DOHH2 (cell line): Measurements from ENCODE around the gene FNDC7.

Experiments
- H3F3A ChIP-seq: fragments of 200-600 bp; sonication (generic), shearing (Covaris generic); 2 replicates; pipeline ENCODE4 v1.6.0; 2016; ENCODE audit warnings: antibody characterized with exemption, mild to moderate bottlenecking; ENCODE audit not compliant: control insufficient read depth, insufficient read depth
- H3K27ac ChIP-seq: fragments of 200-600 bp; sonication (generic); 2 replicates; pipeline ENCODE4 v1.5.1; 2014; ENCODE audit warnings: low read depth, mild to moderate bottlenecking, low read length, moderate library complexity
- H3K27me3 ChIP-seq: fragments of 200-600 bp; sonication (generic); 2 replicates; pipeline ENCODE4 v1.6.1; 2014; ENCODE audit warnings: mild to moderate bottlenecking, low read length, mixed read lengths; ENCODE audit not compliant: control insufficient read depth
- H3K36me3 ChIP-seq: fragments of 200-600 bp; sonication (generic); 2 replicates; pipeline ENCODE4 v1.6.1; 2014; ENCODE audit warnings: mild to moderate bottlenecking, low read length, moderate library complexity, mixed read lengths; ENCODE audit not compliant: control insufficient read depth
- H3K4me1 ChIP-seq: fragments of 200-600 bp; sonication (generic); 2 replicates; pipeline ENCODE4 v1.6.1; 2014; ENCODE audit warnings: mild to moderate bottlenecking, low read length, mixed read lengths; ENCODE audit not compliant: control insufficient read depth
- H3K4me2 ChIP-seq: fragments of 200-600 bp; sonication (generic); 2 replicates; pipeline ENCODE4 v1.6.0; 2014; ENCODE audit warnings: mild to moderate bottlenecking, low read length, moderate library complexity
- H3K4me3 ChIP-seq: fragments of 200-600 bp; sonication (generic); 2 replicates; pipeline ENCODE4 v1.5.1; 2014; ENCODE audit warnings: mild to moderate bottlenecking, low read length, mixed read lengths
- H3K79me2 ChIP-seq: fragments of 200-600 bp; sonication (generic); 2 replicates; pipeline ENCODE4 v1.6.1; 2014; ENCODE audit warnings: mild to moderate bottlenecking, low read length, mixed read lengths; ENCODE audit not compliant: control insufficient read depth
- H3K9me2 ChIP-seq: fragments of 200-600 bp; sonication (generic); replicated peaks from 2 replicates; pipeline ENCODE4 v1.6.1; 2014; ENCODE audit warnings: mild to moderate bottlenecking, low read length, mixed read lengths; ENCODE audit not compliant: control insufficient read depth
- H3K9me3 ChIP-seq: fragments of 200-600 bp; sonication (generic); 2 replicates; pipeline ENCODE4 v1.6.1; 2014; ENCODE audit warnings: antibody characterized with exemption, low read length, mixed read lengths; ENCODE audit not compliant: control insufficient read depth, insufficient read depth
- H4K20me1 ChIP-seq: fragments of 200-600 bp; sonication (generic); 2 replicates; pipeline ENCODE4 v1.6.0; 2014; ENCODE audit warnings: low read depth, mild to moderate bottlenecking, antibody characterized with exemption, low read length, moderate library complexity; ENCODE audit not compliant: control insufficient read depth, insufficient read depth
- EZH2phosphoT487 ChIP-seq: fragments of 200-600 bp; sonication (generic); IDR thresholded peaks from 2 replicates; pipeline ENCODE4 v1.6.1; 2017; ENCODE audit warnings: borderline replicate concordance, mild to moderate bottlenecking, antibody characterized with exemption, low read length, moderate library complexity, mixed read lengths
- TF ChIP-seq, protein P1 (sequence below): fragments of 200-600 bp; sonication (generic); IDR thresholded peaks from one replicate; pipeline ENCODE4 v1.5.1; 2014; ENCODE audit warnings: antibody characterized with exemption, mild to moderate bottlenecking, low read depth, low read length; ENCODE audit not compliant: poor library complexity, severe bottlenecking

Gene FNDC7

DNA sequence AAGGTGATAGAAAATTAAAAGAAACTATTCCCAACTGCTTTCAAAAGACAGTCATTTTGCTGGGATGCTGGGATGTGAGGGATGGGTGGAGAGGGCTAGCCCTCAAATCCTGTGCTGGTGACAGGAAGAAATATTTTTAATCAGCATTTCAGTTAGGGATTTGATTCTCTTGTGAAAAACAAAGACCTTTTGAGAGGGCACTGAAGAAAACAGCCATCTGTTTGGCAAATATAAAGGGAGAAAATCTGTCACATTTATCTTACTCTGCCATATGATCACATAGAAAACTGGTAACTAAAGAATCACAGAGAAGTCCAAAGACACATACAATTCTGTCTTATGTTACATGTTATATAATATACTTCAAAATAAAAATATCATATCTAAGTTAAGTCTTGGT is 46.1 kb downstream of the FNDC7 start:
- Histone ChIP-seq H3F3A (no peaks in the 10 kb centered on the region), H3K27me3 (no peaks in the 10 kb centered on the region), H3K79me2 (no peaks in the 10 kb centered on the region), H4K20me1 (no peaks in the 10 kb centered on the region), H3K27ac (no peak overlapping the region), H3K4me1 (no peaks in the 10 kb centered on the region), H3K4me2 (no peak overlapping the region), H3K9me2 (no peaks in the 10 kb centered on the region), H3K36me3 (peaks cover 75% of the 10 kb centered on the region), H3K4me3 (no peak overlapping the region), H3K9me3 (no peaks in the 10 kb centered on the region)
- TF ChIP-seq EZH2phosphoT487: no peak
- TF ChIP-seq, protein P1, sequence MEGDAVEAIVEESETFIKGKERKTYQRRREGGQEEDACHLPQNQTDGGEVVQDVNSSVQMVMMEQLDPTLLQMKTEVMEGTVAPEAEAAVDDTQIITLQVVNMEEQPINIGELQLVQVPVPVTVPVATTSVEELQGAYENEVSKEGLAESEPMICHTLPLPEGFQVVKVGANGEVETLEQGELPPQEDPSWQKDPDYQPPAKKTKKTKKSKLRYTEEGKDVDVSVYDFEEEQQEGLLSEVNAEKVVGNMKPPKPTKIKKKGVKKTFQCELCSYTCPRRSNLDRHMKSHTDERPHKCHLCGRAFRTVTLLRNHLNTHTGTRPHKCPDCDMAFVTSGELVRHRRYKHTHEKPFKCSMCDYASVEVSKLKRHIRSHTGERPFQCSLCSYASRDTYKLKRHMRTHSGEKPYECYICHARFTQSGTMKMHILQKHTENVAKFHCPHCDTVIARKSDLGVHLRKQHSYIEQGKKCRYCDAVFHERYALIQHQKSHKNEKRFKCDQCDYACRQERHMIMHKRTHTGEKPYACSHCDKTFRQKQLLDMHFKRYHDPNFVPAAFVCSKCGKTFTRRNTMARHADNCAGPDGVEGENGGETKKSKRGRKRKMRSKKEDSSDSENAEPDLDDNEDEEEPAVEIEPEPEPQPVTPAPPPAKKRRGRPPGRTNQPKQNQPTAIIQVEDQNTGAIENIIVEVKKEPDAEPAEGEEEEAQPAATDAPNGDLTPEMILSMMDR: no peak

DNA sequence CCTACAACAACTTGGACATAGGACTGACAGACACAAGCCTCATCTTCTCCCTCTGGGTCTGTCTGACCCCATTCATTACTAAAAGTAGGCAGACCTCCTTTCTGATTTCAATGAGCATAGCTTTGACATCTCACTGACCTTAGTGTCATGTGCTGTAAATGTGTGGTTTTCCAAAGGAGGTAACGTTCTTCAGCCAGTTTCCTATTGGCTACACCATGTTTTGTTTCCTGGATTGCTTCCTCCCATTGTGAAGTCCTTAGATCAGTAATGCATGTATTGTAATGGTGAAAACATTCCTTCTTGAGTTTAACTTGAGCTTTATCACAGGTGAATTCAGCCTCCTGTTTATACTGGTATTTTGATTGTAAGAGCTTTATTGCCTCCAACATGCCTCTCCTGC is 54.4 kb downstream of the FNDC7 start:
- no peak for TF ChIP-seq EZH2phosphoT487
- TF ChIP-seq, protein P1: no peak
- Histone ChIP-seq H3K36me3 (peaks cover 43% of the 10 kb centered on the region), H3K4me2 (no peak overlapping the region), H3K4me1 (no peaks in the 10 kb centered on the region), H3K27ac (no peak overlapping the region), H3K9me2 (no peaks in the 10 kb centered on the region), H3K4me3 (no peak overlapping the region), H3K27me3 (no peaks in the 10 kb centered on the region), H3K79me2 (0 out of 2 replicates have a peak, but pooled peaks cover 2% of the 10 kb centered on the region), H3F3A (peaks cover 3% of the 10 kb centered on the region; the same call in 1 of the 2 replicates), H3K9me3 (no peaks in the 10 kb centered on the region), H4K20me1 (no peaks in the 10 kb centered on the region)

DNA sequence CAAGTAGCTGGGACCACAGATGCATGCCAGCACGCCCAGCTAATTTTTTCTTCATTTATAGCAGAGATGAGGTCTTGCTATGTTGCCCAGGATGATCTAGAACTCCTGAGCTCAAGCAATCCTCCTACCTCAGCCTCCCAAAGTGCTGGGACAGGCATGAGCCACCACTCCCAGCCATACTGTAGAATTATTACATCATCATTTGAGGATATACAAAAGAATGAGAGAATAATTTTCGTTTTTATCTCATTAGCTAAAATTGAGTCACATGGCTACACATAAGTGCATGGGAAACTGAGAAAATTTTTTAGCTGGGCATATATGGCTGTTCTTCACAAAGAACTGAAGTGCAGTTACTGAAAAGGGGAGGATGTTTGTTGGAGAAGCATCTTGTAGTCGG is 55.0 kb downstream of the FNDC7 start:
- no peaks in the 10 kb centered on the region for H3K4me1 ChIP-seq
- peaks cover 43% of the 10 kb centered on the region for H3K36me3 ChIP-seq
- H3K27me3 ChIP-seq: no peaks in the 10 kb centered on the region
- no peak overlapping the region for H3K4me2 ChIP-seq
- 0 out of 2 replicates have a peak, but pooled peaks cover 2% of the 10 kb centered on the region for H3K79me2 ChIP-seq
- H3K9me3 ChIP-seq: no peaks in the 10 kb centered on the region
- no peaks in the 10 kb centered on the region for H4K20me1 ChIP-seq
- H3K9me2 ChIP-seq: no peaks in the 10 kb centered on the region
- TF ChIP-seq, protein P1: no peak
- TF ChIP-seq EZH2phosphoT487: no peak
- H3F3A ChIP-seq: peaks cover 3% of the 10 kb centered on the region; the same call in 1 of the 2 replicates
- H3K27ac ChIP-seq: no peak overlapping the region
- H3K4me3 ChIP-seq: no peak overlapping the region
